ENCODE data around the gene NFIX.
"Not testable (repeated sequence)": the region's sequence is repeated elsewhere in the genome, so short reads cannot be mapped to it uniquely, and the experiment has no call there.

DNA sequence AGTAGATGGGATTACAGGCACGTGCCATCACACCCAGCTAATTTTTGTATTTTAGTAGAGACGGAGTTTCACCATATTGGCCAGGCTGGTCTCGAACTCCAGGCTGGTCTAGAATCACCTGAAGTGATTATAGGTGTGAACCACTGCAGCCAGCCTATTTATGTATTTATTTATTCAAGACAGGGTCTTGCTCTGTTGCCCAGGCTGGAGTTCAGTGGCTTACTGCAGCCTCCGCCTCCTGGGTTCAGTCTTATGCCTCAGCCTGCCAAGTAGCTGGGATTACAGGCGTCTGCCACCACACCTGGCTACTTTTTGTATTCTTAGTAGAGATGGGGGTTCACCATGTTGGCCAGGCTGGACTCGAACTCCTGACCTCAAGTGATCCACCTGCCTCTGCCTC, 43.2 kb upstream of the NFIX start:
- TF ChIP-seq, protein P1, sequence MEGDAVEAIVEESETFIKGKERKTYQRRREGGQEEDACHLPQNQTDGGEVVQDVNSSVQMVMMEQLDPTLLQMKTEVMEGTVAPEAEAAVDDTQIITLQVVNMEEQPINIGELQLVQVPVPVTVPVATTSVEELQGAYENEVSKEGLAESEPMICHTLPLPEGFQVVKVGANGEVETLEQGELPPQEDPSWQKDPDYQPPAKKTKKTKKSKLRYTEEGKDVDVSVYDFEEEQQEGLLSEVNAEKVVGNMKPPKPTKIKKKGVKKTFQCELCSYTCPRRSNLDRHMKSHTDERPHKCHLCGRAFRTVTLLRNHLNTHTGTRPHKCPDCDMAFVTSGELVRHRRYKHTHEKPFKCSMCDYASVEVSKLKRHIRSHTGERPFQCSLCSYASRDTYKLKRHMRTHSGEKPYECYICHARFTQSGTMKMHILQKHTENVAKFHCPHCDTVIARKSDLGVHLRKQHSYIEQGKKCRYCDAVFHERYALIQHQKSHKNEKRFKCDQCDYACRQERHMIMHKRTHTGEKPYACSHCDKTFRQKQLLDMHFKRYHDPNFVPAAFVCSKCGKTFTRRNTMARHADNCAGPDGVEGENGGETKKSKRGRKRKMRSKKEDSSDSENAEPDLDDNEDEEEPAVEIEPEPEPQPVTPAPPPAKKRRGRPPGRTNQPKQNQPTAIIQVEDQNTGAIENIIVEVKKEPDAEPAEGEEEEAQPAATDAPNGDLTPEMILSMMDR (conservative IDR thresholded peaks at IDR 0.05 in 1 of 2, IDR thresholded peaks at IDR 0.05 in 1 of 2; ENCODE audit: low read depth in 1 of 2, low read length in 2 of 2), result not testable (repeated sequence)
- not testable (repeated sequence) for TF ChIP-seq EZH2 (IDR thresholded peaks at IDR 0.05; ENCODE audit: low read length, missing control alignments)
